Nephron progenitor cell (in vitro differentiated cells): ENCODE measurements around the gene ANKHD1.
A peak's percentile ranks its signal among the peaks of the same experiment; 100 is the strongest.

Experiments used
- DNase-seq: peaks from one replicate; pipeline ENCODE4 v3.0.0; 2021
- H3K27ac Mint-ChIP-seq: 2 replicates; pipeline ENCODE4 v1.8.0; 2021; ENCODE audit warnings: mild to moderate bottlenecking, moderate library complexity, mixed read lengths
- H3K27me3 Mint-ChIP-seq: 2 replicates; pipeline ENCODE4 v1.8.0; 2021; ENCODE audit warnings: mild to moderate bottlenecking, low read depth, mixed read lengths; ENCODE audit not compliant: poor library complexity
- H3K36me3 Mint-ChIP-seq: 2 replicates; pipeline ENCODE4 v1.8.0; 2021; ENCODE audit warnings: low read depth, mixed read lengths
- H3K4me1 Mint-ChIP-seq: 2 replicates; pipeline ENCODE4 v1.8.0; 2021; ENCODE audit warnings: mixed read lengths
- H3K4me3 Mint-ChIP-seq: 2 replicates; pipeline ENCODE4 v1.8.0; 2021; ENCODE audit warnings: mild to moderate bottlenecking, moderate library complexity, mixed read lengths
- H3K9me3 Mint-ChIP-seq: 2 replicates; pipeline ENCODE4 v1.8.0; 2021; ENCODE audit warnings: mild to moderate bottlenecking, moderate library complexity, mixed read lengths
- TF ChIP-seq, protein P1 (sequence below): fragments of 200-600 bp; sonication (generic); IDR thresholded peaks from 2 replicates; pipeline ENCODE4 v1.5.0; 2021; ENCODE audit warnings: antibody characterized with exemption

ANKHD1 gene

DNA sequence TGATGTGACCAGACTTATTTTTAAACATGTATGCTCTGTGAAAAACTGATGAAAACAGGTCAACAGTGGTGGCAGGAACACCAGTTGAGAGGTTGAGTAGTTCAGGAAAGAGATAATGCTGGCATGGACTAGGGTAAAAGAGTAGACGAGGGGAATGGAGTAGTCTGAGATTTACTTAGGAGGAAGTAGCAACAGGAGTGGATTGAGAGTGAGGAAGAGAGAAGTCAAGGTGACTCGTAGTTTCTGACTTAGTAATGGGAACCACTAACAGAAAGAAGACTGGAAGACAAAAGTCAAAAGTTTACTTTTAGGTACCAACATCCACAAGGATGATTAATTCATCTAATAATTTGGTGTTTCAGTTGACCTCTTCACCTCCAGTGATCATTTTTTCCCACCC lies 152.0 kb downstream of the ANKHD1 start:
- Mint-ChIP-seq H3K27me3 (no peaks in the 10 kb centered on the region), H3K36me3 (peaks cover 48% of the 10 kb centered on the region), H3K4me1 (peaks cover 41% of the 10 kb centered on the region), H3K27ac (peak overlapping the region; percentile 34), H3K4me3 (no peak overlapping the region), H3K9me3 (no peaks in the 10 kb centered on the region)
- TF ChIP-seq, protein P1, sequence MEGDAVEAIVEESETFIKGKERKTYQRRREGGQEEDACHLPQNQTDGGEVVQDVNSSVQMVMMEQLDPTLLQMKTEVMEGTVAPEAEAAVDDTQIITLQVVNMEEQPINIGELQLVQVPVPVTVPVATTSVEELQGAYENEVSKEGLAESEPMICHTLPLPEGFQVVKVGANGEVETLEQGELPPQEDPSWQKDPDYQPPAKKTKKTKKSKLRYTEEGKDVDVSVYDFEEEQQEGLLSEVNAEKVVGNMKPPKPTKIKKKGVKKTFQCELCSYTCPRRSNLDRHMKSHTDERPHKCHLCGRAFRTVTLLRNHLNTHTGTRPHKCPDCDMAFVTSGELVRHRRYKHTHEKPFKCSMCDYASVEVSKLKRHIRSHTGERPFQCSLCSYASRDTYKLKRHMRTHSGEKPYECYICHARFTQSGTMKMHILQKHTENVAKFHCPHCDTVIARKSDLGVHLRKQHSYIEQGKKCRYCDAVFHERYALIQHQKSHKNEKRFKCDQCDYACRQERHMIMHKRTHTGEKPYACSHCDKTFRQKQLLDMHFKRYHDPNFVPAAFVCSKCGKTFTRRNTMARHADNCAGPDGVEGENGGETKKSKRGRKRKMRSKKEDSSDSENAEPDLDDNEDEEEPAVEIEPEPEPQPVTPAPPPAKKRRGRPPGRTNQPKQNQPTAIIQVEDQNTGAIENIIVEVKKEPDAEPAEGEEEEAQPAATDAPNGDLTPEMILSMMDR = no peak
- DNase-seq = no peak

DNA sequence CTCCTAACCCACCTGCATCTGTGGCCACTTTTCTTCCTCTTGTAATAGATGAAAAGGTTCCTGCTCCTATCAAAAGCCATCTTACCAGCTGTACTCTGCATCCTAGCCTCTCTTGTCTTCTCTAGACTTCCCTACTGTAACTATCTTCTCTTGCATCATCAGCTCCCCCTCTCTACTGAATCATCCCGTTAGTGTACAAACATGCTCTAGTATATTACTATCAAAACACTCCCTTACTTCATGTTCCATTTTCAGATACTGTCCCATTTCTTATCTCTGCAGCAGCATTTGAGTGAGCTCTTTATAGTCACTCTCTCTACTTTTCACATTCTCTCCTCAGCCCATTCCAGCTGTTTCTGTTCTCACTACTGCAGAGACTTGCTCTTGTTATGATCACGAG lies 152.8 kb downstream of the ANKHD1 start:
- Mint-ChIP-seq H3K36me3 (peaks cover 41% of the 10 kb centered on the region), H3K27me3 (no peaks in the 10 kb centered on the region), H3K4me1 (peaks cover 35% of the 10 kb centered on the region), H3K9me3 (no peaks in the 10 kb centered on the region), H3K27ac (no peak overlapping the region), H3K4me3 (no peak overlapping the region)
- TF ChIP-seq, protein P1 = no peak
- no peak for DNase-seq

DNA sequence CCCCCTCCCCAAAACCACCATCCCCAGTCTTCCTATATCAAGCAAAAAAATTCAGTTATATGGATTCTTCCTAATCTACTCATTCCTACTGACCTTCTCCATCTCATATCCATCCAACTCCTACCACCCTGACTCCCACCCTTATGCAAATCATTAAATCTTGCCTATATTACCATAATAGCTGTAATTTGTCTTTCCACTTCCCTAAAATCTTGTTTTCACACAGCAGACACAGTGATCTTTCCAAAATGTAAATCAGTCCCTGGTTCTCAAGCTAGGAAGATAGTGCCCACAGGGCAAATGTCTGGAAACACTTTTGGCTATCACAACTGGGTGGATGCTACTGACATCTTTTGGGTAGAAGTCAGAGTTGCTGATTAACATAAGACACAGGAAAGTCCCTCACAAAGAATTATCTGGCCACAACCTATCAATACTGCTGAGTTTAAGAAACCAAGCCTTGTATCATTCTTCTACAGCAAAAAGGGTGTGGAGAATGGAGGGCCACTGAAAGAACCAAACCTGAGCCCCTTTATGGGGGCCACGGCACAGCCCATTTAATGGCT lies 154.2 kb downstream of the ANKHD1 start:
- Mint-ChIP-seq H3K27me3 (no peaks in the 10 kb centered on the region), H3K4me1 (peaks cover 35% of the 10 kb centered on the region), H3K36me3 (peaks cover 28% of the 10 kb centered on the region), H3K9me3 (no peaks in the 10 kb centered on the region), H3K27ac (no peak overlapping the region), H3K4me3 (peak overlapping the region; percentile 93)
- DNase-seq = no peak
- TF ChIP-seq, protein P1 = no peak

DNA sequence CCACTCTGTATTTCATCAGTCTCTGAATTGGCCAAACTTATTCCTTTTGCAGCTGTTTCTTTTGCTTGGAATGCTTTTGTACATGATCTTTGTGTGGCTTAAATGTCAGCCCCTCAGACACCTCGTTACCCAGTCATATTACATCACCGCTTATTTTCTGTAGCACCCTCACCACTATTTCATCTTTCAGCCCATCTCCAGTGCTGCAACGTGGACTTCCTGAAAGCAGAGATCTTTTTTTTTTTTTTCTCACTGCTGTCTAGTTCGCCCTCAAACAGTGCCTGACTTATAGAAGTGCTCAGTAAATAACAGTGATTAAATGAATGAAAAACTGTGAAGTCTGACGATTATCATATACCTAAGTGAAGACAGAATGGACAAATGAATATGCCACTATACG lies 154.8 kb downstream of the ANKHD1 start:
- TF ChIP-seq, protein P1 = no peak

DNA sequence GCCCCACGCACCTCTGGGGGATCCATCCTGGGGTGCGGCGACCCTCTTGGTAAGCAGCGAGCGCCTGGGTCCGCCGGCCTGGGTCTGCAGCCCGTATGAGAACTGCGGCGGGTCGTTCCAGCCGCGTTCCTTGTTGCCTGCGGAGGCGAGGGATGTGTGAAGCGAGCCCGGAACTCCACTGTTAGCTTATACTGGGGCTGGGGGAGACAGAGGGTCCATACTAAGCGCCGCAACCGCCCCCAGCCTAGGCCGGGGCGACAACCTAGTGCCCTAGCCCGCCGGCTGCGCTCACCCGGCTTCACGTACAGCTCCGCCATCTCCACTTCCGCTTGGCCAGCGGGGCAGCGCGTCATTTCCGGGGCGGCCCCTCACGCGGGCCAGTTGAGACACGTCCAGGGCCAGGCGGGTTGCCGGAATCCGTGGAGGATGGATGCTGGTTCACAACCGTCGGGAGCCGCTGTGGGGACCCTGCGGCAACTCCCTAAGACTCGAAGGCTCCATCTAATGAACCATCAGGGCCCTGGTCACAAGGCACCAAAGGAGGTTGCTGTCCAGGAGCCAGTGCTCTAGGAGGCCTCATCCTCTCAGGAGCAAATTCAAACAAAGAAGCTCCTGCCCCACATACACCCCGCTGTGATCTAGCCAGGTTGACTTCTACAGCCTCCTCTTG lies 155.6 kb downstream of the ANKHD1 start, which contains the start of gene SRA1:
Gene SRA1, minus strand, starts transcription at position 338 of the 670 bp plus-strand sequence. Its CDS starts 21 bp downstream, at position 317.
- Mint-ChIP-seq H3K9me3 (no peaks in the 10 kb centered on the region), H3K27ac (peak within 1 kb of the TSS; percentile 91), H3K4me3 (peak within 1 kb of the TSS; percentile 93), H3K27me3 (no peaks in the 10 kb centered on the region), H3K4me1 (peaks cover 35% of the 10 kb centered on the region), H3K36me3 (peaks cover 21% of the 10 kb centered on the region)
- DNase-seq = peak; percentile 93
- TF ChIP-seq, protein P1 = no peak

More for the DNA sequence above, 154.8 kb downstream of the ANKHD1 start:
- Mint-ChIP-seq H3K36me3 (peaks cover 24% of the 10 kb centered on the region), H3K4me1 (peaks cover 35% of the 10 kb centered on the region), H3K27me3 (no peaks in the 10 kb centered on the region), H3K9me3 (no peaks in the 10 kb centered on the region), H3K4me3 (peak overlapping the region; percentile 93), H3K27ac (peak overlapping the region; percentile 3)
- DNase-seq = no peak

DNA sequence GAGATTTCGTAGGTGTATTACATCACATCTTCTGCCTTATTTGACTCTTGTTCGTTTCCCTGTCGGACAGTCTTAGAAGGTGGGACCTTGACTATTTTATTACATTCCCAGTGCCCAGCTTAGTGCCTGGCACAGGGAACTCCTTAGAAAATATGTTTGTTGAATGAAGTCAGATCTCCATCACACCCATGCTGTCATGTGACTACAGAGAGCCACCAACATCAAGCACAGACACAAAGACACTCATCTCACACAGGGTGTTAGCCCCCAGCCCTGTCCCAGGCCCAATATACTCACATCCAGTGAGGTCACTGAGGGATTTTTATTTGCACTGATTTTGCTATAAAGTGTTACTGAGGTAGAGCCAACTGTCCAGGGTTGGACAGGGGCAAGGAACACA lies 156.3 kb downstream of the ANKHD1 start:
- peaks cover 18% of the 10 kb centered on the region for H3K36me3 Mint-ChIP-seq
- TF ChIP-seq, protein P1 = no peak
- no peaks in the 10 kb centered on the region for H3K9me3 Mint-ChIP-seq
- H3K4me3 Mint-ChIP-seq = peak overlapping the region; percentile 93
- no peak for DNase-seq
- no peaks in the 10 kb centered on the region for H3K27me3 Mint-ChIP-seq
- H3K27ac Mint-ChIP-seq = peak overlapping the region; percentile 91
- H3K4me1 Mint-ChIP-seq = peaks cover 39% of the 10 kb centered on the region
